ENCODE measurements around the gene AGK.
"Not testable (repeated sequence)": the region's sequence is repeated elsewhere in the genome, so short reads cannot be mapped to it uniquely, and the experiment has no call there.

The AGK gene

DNA sequence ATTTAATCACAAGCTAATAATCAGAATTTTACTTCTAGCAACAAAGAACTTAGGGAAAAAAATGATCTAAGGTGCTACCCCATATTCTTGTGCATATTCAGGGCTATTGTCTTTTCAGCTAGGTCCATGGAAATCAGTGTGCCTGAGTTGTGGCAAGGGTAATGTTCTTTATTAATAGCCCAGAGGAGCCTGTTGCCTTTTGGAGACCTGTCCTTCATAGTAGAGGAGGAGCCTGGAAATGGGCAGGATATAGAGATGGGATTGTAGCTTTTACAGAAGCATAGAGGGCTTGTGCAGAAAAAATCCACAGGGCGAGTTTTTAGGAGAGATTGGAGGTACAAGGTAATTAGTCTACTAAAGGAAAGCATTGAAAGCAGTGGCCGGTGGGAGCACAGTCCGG is 38.9 kb downstream of the AGK start:
- no peak for DNase-seq

DNA sequence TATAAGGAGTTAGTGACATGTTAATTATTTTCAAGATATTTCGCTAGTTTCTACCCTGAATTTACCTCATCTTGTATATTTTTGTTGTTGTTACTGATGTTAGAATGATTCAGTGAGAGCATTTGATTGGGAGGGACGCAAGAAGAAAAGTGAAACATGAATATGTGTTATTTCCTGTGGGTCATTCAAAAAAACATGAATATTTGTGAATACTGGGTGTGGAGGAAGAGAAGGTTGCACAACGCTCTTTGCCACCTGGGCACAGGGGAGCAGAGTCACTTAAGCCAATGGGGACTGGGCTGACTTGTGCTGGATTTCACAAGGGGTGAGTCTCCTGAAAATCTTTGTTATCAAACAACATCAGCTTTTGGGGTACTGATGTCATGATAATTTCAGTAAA is 39.5 kb downstream of the AGK start:
- DNase-seq: no peak

DNA sequence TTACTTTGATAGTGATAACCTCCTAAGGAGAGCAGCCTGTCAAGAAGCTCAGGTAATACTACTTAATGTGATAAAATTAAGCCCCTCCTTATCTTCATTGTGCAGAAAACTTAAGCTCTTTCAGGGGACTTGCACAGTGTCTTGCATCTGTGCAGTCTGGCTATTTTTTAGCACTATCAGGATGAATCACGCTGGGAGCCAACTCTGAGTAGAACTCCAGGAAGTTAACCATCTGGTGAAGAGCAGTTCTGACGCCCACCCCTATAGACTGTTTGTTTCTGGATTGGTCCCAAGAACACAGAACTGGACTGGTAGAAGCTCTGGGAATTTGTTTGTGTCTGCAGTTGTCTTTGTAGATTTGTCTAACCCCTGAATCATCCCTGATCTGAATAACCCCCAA is 41.9 kb downstream of the AGK start:
- DNase-seq: no peak

DNA sequence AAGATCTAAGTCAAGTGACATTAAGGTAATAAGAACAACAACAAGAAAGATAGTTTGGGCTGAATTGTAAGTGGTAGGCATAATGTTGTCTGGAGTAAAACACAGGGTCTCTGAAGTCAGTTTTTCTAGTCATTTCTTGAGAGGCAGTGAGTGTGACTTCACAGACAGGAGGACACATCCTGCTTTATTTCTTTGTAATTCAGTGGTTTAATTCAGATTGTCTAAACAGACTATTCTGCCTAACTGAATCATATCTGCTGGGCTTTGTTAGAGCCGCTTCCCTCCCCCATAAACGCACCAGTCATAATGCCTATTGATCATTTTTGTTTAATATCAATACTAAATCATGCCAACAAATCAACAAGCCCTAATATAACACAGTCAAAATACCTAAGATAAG is 46.8 kb downstream of the AGK start:
- DNase-seq: no peak

DNA sequence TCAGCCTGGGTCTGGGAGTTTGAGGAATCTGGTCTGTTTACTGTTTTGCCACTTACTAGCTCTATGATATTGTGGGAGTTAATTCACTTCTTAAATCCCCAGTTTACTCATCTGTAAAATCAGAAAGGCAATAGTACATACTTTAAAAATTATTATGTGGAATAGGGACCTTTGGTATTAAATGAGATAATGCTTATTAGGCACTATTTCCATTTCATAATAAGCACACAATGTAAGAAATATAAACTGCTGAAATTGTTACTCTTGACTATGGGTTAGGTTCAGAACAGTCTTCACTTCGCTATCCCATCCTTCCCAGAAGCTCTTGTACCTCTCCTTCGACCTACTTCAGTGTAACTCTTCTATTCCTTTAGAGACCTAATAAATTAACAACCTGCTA is 47.2 kb downstream of the AGK start:
- no peak for DNase-seq

DNA sequence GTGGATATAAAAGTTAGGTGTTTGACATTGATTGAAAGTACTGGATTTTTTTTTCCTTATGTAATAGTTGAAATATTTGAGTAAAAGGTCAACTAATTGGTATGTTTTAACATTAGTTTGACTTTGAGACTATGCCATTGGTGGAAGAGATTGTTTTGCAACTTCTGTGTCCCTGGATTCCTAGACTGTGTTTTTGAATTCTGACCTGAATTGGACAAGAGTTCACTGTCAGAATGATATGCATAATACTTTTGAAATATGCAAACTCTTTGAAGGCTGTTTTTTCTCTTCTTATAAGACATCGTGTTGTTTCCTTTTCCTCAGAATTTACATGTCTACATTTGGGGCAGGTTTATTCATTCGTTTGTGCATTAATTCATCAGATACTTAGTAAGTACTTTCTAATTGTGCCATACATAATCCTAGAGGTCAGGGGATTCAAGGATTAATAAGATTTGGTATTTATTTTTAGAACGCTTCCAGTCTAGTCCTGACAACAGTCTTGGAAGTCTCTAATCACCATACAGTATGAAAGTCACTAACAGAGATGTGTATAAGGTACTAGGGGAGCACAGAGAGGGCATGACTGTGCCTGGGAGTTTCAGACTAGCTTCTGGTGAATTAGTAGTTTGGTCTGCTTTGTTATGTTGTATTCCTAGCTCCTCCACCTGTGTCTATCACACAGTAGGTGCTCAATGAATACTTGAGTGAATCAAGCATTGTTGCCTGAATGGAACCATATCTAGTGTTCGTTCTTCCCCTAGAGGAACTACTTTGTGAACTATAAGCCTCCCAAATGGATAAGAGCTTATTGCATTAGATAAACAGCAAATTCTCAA is 49.2 kb downstream of the AGK start:
- DNase-seq: no peak

DNA sequence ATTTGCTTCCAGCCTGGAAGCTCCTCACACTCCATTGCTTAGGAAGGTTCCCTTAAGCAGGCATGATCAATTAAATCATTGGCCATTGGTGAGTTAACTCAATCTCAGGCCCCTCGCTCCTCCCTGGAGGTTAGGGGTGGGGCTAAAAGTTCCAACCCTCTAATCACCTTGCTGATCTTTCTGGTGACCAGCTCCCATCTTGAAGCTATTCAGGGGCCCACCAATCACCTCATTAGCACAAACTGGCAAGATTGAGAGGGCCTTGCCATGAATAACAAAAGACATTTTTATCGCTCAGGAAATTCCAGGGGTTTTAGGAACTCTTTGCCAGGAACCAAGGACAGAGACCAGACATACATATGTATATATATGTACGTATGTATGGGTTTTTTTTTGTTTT is 58.4 kb downstream of the AGK start:
- DNase-seq: no peak

GRCh38 chr7:141610671-141611070 is 59.5 kb downstream of the AGK start:
- DNase-seq: no peak

DNA sequence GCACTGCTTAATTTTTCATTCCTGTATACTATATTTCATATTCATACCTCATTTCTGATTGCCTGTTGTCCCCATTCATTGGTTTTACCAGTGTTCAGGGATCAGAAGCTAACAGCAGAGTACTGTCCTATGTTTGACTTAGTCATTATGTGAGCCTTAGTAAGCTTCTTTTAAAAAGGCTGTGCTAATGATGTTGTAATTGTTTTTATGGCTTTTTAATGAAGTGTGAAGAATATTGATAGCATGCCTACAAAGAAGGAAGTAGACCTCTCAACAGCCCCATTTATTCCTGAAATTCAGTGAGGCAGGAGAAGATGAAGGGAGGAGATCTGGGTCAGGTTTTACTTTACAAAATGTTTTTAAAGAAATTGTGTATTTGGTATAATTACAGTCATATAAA is 61.7 kb downstream of the AGK start:
- DNase-seq: no peak

DNA sequence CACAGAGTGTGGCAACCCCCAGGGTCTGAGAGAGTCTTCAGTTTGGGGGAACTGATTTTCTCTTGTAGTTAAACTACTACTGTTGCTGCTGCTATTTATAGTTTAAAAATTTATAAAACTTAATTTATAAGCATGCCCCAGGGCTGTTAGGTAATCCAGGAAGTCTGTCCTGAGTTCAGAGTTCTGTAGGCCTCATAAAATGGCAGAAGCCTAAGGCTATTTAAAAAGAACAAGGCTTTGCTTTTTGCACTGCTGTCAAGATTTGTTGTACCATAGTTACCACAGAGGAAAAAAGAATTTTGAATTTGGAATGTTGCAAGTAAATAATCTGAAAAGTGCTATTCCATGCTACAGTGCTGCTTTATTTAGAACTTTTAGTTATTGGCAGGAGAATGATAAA is 66.1 kb downstream of the AGK start:
- no peak for DNase-seq

DNA sequence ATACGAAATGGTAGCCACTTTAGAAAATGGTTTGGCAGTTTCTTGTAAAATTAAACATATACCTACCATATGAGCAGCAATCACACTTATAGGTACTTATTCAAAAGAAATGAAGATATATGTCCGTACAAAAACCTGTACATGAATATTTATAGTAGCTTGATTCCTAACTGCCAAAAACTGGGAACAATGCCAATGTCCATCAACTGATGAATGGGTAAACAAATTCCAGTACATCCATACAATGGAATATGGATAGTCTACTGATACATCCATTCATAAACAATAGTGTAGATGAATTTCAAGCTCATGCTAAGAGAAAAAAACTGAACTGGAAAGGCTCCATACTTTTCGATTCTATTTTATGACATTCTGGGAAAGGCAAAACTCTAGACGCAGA is 68.5 kb downstream of the AGK start:
- DNase-seq: no peak

DNA sequence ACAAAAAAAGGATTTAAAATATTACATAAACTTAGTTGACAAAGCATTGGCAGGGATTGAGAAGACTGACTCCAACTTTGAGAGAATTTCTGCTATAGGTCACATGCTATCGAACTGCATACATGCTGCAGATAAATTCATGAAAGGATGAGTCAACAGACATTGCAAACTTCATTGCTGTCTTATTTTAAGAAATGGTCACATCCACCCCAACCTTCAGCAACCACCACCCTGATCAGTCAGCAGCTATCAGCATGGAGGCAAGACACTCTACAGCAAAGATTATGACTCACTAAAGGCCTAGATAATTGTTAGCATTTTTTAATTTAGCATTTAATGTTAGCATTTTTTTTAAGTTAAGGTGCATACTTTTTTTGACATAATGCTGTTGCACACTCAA is 73.6 kb downstream of the AGK start:
- no peak for DNase-seq

DNA sequence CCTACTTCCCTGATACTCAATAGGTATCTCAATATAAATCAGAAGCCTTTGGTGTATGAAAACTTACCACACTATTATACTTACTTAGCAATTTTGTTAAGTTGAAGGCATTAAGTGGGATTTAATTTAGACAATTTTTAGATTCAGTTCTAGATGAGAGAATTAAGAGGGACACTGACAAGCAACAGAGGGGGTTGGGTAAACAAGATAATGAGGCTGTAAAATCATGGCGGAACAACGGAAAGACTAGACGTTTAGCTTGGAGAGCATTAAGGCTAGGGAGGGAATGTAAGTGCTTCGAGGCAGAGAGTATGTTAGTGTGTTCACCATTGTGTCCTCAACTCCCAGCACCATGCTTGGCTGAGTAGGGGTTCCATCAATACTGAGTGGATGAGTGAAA is 79.4 kb downstream of the AGK start:
- no peak for DNase-seq

DNA sequence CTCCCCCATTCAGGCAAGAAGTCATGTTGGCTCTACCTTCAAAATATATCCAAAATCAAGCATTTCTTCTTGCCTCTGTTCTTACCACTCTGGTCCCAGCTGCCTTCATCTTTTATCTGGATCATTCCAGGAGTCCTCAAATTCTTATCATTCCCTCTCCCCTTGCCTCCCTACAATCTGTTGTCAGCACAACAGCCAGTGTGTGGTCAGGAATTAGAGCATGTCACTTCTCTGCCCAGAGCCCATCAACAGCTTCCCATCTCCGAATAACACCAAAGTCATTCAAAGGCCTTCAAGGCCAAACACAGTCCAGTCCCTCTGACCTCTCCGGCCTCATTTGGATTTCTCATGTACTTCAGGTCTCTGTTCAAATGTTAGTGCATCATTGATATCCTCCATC is 80.3 kb downstream of the AGK start:
- DNase-seq: no peak

DNA sequence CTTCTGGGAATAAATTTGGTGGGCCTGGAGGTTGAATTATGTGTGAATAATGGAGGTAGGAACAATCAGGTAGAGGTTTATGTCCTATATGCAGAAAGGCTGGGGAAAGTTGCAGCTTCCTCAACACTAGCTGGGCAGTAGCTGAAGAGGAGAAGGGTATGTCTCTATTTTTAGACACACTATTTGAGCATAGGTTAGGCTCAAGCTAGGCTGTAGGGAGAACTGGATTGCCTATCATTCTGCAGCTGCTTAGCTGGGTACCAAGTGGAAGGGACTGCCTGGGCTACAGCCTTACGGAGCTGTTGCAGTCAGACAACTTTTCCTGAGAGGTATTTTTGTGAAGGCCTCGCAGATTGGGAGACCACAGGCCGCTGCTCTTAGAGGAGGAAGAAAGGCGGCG is 82.9 kb downstream of the AGK start:
- DNase-seq: no peak

DNA sequence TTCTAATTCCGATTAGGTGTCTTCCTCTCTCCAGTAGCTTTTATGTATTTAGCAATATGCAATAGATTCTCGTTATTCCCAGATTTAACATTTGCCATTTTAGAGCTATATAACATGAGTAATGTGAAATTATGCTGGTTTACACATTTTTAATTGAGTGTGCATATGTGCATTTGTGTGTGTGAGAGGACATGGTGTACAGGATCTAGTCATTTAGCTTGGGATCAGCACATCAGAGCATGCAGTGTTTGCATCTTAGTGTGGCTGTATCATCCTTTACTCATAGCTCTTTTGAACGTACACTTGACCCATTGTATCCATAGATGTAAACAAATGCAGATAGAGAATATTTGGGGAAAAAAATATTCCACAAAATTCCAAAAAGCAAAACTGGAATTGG is 84.8 kb downstream of the AGK start:
- no peak for DNase-seq

DNA sequence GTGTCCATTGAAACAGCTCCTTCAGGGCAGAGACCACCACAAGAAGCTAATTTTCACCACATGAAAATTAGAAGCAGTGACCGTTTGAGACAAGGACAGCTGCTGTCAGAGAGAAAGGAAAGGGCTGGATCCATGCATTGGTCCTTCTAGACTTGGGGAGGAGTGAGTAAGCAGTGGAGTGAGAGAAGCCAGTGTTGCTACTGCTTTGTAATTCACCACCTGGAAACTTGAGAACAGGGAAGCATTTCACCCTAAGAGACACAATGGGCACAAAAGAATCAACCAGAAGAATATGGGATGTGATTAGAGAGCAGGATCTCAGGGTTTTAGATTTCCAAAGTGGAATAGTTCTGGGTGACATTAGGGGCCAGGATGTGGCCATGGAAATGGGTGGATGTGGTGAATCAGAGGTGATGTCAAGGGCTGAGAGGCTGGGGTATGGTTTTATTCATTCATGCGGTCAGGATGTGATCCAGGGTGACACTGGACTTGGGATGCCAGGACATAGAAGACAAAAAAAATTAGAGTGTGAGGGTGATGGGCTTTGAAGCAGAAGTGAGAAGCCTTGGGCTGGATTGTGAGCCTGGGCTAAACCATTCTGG is 89.1 kb downstream of the AGK start:
- no peak for DNase-seq

- no peak for DNase-seq
Measured at GRCh38 chr7:141641876-141642275, 90.7 kb downstream of the AGK start.

GRCh38 chr7:141645188-141645587 is 94.0 kb downstream of the AGK start:
- no peak for DNase-seq

GRCh38 chr7:141646826-141647480 is 95.7 kb downstream of the AGK start:
- DNase-seq: no peak

DNA sequence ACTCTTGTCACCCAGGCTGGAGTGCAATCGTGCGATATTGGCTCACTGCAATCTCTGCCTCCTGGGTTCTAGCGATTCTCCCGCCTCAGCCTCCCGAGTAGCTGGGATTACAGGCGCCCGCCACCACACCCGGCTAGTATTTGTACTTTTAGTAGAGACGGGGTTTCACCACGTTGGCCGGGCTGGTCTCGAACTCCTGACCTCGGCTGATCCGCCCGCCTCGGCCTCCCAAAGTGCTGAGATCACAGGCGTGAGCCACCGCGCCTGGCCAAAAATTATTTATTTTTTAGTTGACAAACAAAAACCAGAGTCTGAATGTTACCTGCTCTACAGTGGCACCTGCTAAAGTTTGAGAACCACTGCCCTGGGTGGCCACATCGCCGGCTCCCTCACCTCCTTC is 96.5 kb downstream of the AGK start:
- DNase-seq: not testable (repeated sequence)

DNA sequence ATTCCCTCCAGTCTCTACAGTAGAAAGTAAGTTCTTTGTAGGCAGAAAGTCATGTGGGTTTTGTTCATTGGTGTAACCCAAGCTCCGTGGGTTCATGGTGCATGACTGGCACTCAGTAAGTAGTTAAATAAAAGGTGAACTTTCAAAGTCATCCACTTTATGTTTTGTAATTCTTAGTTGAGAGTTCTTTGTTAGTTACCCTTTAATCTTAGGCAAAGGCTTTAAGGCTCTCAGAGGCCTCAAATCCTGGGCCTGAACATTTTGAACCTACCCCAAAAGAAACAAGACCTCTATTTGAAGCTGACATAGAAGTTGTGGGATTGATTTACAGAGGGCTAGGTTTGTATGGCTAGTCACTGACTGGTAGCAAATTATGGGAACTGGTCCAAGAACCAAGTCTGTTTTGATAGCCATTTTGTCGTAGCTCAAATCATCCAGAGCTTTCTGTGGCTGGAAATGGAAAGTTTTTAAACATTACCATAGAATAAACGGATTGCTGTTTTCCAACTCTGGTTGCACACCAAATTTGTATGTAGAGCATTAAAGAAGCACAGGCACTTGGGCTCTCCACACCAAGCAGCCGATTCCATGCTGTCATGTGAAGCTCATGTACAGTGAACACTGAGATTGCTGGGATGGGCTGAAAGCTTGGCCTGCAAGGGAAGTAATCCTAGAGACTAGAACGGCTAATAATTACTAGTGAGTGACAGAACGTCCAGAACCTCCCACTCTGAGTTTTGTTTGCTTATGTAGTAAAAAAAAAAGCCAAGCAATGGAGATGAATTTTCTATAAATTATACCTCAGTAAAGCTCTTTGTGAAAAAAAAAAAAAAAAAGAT is 97.3 kb downstream of the AGK start:
- DNase-seq: no peak

- no peak for DNase-seq
Measured at GRCh38 chr7:141649137-141649864, 98.1 kb downstream of the AGK start.
